Ramos (cell line): Measurements from ENCODE around the gene CENPI.
"Not testable (repeated sequence)": the region's sequence is repeated elsewhere in the genome, so short reads cannot be mapped to it uniquely, and the experiment has no call there.

Source experiments
- in situ Hi-C: fragments of 300-500 bp; cut with MboI; formaldehyde crosslinking; loops from one replicate; pipeline ENCODE4 v1.14.3; 2022; ENCODE audit warnings: low sequenced_read_pairs; ENCODE audit not compliant: unreplicated experiment

Gene CENPI, protein sequence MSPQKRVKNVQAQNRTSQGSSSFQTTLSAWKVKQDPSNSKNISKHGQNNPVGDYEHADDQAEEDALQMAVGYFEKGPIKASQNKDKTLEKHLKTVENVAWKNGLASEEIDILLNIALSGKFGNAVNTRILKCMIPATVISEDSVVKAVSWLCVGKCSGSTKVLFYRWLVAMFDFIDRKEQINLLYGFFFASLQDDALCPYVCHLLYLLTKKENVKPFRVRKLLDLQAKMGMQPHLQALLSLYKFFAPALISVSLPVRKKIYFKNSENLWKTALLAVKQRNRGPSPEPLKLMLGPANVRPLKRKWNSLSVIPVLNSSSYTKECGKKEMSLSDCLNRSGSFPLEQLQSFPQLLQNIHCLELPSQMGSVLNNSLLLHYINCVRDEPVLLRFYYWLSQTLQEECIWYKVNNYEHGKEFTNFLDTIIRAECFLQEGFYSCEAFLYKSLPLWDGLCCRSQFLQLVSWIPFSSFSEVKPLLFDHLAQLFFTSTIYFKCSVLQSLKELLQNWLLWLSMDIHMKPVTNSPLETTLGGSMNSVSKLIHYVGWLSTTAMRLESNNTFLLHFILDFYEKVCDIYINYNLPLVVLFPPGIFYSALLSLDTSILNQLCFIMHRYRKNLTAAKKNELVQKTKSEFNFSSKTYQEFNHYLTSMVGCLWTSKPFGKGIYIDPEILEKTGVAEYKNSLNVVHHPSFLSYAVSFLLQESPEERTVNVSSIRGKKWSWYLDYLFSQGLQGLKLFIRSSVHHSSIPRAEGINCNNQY

GRCh38 chrX:101097546-101098453 is at the start of gene CENPI:
TSS of gene CENPI (plus strand) at chrX:101098204. CDS start at chrX:101101071, 2,867 bp downstream.
- in situ Hi-C loops: no loop called here

DNA sequence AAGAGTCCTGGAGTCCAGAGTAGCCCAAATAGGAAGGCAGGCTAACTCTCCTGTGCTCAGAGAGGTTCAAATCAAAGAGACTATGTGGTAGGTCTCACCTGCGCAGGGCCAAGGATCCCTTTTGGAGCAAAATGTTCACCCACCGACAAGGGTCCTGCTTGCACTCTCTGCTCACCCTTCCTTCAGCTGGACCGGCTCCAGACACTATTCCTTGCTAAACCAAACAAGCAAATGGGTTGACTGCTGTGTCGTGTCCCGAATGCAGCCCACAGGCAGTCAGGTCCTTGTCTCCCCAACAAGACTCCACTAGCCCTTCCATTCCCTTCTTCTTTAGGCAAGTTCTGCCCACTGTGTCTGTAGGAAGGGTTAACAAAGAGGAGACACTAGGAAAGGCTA is 46.9 kb upstream of the CENPI start:
- in situ Hi-C loops: no loop called here

GRCh38 chrX:101051549-101052302 is 46.3 kb upstream of the CENPI start, which contains the start of gene TRMT2B:
TSS of gene TRMT2B (minus strand) at chrX:101052111. CDS start at chrX:101042289, 9,822 bp downstream.
- in situ Hi-C loops: no loop called here

DNA sequence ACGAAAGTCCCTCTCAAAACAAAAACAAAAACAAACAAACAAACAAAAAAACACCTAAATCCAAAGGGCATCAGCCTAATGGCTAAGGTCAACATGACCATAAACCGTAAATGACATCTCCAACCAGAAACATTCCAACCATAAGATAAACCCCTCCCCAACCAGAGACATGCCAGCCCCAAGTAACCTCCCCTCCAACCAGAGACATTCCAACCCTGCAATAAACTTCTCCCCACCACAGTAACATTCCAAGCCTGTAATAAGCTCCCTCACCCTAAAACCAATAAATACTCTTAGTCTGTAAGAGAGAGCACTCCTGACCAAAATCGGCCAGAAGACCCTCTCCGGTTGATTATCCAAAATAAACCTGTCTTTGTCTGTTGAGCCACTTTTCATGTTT is 41.5 kb upstream of the CENPI start:
- in situ Hi-C loops: not testable (repeated sequence)

GRCh38 chrX:101057093-101057714 is 40.8 kb upstream of the CENPI start:
- in situ Hi-C loops: no loop called here

GRCh38 chrX:101062176-101062575 is 35.8 kb upstream of the CENPI start:
- in situ Hi-C loops: no loop called here

DNA sequence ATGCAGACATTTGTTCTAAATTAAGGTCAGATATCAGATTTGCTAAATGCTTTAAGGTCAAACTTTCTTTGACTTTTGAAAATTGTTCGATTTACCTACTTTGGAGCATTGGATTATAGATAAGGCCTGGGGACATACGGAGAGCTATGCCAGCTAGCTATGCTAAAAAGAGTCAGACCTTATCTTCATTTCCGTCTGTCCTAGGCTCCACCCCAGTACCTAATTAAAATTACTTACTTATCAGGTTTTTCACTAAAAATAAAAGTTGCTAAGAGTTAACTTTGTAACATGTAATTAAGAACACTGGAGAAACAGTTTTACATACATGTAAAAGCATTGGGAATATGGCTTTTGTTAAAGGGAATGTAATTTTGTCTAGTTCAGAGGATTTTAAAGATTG is 26.4 kb upstream of the CENPI start:
- in situ Hi-C loops: no loop called here

DNA sequence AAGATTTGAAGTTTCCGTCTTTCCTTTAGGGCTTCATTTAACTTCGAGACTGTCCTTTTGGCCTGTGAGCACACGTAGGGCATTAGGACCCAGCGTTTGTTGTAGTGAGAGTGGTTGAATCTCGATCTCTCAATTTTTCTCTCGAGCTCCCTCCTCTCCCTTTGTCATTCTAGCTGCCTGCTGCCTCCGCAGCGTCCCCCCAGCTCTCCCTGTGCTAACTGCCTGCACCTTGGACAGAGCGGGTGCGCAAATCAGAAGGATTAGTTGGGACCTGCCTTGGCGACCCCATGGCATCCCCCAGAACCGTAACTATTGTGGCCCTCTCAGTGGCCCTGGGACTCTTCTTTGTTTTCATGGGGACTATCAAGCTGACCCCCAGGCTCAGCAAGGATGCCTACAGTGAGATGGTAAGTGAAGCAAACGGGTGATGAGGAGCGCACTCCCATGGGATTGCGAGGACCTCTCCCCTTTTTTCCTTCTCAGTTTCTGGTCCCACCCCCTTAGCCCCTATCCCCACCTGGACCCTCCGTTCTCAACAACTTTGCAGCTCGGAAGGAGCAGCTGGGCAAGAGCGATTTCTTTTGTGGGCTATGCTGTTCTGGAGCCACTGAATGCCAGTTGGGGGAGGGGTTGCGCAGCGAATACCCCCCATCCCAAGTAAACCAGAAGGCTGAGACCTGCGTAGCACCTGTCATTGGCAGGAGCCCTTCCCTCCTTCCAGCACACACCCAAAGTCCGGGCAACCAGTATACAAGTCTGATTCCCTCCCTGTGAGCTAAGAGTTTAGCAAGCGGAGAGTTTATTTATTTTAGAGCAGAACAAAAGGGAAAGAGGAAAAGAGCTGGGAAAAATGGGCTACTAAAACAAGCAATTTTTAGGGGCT is 19.0 kb upstream of the CENPI start, which contains the start of gene TMEM35A:
TMEM35A (plus strand) TSS at position 164 of the 883 bp plus-strand sequence; CDS start at position 288, 124 bp downstream.
- in situ Hi-C loops: no loop called here

GRCh38 chrX:101079736-101080270 is 18.2 kb upstream of the CENPI start:
- in situ Hi-C loops: no loop called here

DNA sequence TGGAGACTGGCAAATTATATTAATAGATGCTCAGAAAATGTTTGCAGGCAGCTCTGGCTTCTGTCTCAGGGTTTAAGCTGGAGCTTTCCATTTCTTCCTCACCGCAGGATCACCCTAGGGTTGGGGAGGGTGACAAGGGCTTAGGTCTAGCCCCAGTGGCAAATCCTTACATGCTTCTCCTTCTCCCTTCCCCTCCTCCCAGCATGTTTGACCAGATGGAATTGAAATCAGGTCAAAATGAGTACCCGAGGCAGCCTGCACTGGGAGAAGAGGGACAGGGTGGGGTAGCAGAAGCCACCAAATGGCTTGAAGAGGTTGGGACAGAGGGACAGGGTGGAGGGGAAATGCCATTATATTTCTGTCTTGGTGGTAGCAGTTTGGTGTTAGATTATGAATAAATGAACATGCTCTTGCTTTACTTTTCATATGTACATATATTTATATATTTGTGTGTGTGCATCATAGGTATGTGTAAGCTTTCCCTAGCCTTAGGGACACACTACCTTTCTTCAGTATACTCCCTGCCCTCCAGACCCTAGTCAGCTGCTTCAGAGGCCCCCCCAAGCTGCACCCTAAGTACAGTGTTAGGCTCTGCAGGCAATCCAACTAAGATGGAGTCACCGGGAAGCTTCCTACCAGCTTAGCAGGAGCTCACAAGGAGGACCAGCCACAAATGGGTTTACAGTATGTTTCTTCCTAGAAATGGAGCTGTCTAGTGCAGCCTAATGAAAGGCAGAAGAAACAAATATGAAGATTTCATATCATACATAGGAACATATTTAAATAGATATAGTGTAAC is 17.5 kb upstream of the CENPI start:
- in situ Hi-C loops: no loop called here

DNA sequence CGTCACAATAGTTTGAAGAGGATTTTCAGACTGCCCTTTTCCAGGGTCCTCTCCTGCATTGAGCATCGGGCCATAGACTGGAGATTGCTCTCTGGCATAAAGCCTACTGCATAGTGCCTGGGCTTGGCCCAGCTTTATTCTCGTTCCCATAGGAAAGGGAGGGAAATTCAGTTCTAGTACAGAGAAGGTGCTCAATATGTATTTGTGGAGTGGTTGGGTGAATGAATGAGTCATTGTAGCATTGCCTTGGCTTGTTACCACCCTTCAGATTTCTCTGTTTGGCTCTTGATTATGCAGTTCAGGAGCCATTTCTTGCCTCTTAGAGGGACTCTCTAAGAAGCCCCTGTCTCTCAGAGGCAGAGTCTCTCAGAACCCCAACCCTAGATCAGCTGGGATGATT is 16.8 kb upstream of the CENPI start:
- in situ Hi-C loops: no loop called here

GRCh38 chrX:101091817-101092216 is 6.2 kb upstream of the CENPI start:
- in situ Hi-C loops: no loop called here

DNA sequence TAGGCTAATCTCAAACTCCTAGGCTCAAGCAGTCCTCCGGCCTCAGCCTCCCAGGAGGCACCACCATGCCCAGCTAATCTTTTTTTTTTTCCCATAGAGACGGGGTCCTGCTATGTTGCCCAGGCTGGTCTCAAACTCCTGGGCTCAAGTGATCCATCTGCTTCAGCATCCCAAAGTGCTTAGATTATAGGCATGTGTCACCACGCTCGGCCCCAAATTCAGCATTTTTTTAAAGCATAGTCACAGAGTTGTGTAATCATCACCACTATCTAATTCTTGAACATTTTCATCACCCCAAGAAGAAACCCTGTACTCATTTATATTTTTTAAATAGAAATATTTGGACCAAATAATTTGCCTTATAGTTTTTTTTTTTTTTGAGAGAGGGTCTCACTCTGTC is 10.3 kb downstream of the CENPI start:
- in situ Hi-C loops: no loop called here

GRCh38 chrX:101117701-101118100 is 19.7 kb downstream of the CENPI start:
- in situ Hi-C loops: no loop called here

GRCh38 chrX:101136235-101136634 is 38.2 kb downstream of the CENPI start:
- in situ Hi-C loops: no loop called here
